ENCODE results near the gene FUS. TPM values are rescaled to one million over a fixed set of nuclear protein-coding genes. Genes with fewer than 3 reads are reported as not detected.
"Not testable (repeated sequence)": the region's sequence is repeated elsewhere in the genome, so short reads cannot be mapped to it uniquely, and the experiment has no call there.

FUS gene
- total and polyA plus RNA-seq, 4 experiments from 2014 or later = 88.1 to 536 (median 332) TPM

GRCh38 chr16:31149894-31150890 lies 29.7 kb upstream of the FUS start, which contains the start of gene PRSS36:
Gene PRSS36 (minus strand): TSS chr16:31150066. CDS start chr16:31150035, 31 bp downstream.
- peaks cover 2% of the 10 kb centered on the region in 2 donors for H3K27me3 Mint-ChIP-seq
- ChIA-PET POLR2A (ENCODE audit: partially characterized antibody) (interaction anchor here (0.7 kb wide), 1 partner anchor 30 kb away, joined by 3 read pairs; the partner anchor contains the start of gene FUS), CTCF (ENCODE audit: partially characterized antibody) (interaction anchor here (1.0 kb wide), 1 partner anchor 166 kb away, joined by 3 read pairs; no protein-coding TSS in a partner anchor)
- H3K9me3 Mint-ChIP-seq = no peaks in the 10 kb centered on the region
- Histone ChIP-seq H3K36me3 (ENCODE audit: insufficient read depth, low read length) (no peaks in the 10 kb centered on the region), H3K4me3 (ENCODE audit: low read length in 2 of 2) (no peak within 1 kb of the TSS), H3K9me3 (ENCODE audit: control insufficient read depth in 1 of 2, low read length in 2 of 2) (no peaks in the 10 kb centered on the region), H3K27ac (ENCODE audit: low read depth, low read length) (no peak within 1 kb of the TSS), H3K27me3 (ENCODE audit: insufficient read depth, low read length) (no peaks in the 10 kb centered on the region), H3K4me1 (ENCODE audit: insufficient read depth, low read length) (no peaks in the 10 kb centered on the region)
- H3K27ac Mint-ChIP-seq = peak within 1 kb of the TSS in 1 of 7 donors; percentile 15
- H3K4me1 Mint-ChIP-seq = no peaks in the 10 kb centered on the region
- intact Hi-C loops (cut with micrococcal nuclease) = no loop called here
- H3K4me3 Mint-ChIP-seq = no peak within 1 kb of the TSS
- no peaks in the 10 kb centered on the region for H3K36me3 Mint-ChIP-seq
- DNase-seq = no peak

GRCh38 chr16:31150976-31151375 lies 29.0 kb upstream of the FUS start:
- peak overlapping the region in 1 of 7 donors; percentile 37 for H3K27ac Mint-ChIP-seq
- H3K36me3 Mint-ChIP-seq; POLR2A ChIA-PET (ENCODE audit: partially characterized antibody); H3K4me1 Mint-ChIP-seq; H3K27me3 ChIP-seq (ENCODE audit: insufficient read depth, low read length); H3K4me3 ChIP-seq (ENCODE audit: low read length in 2 of 2); intact Hi-C loops (cut with micrococcal nuclease); H3K4me1 ChIP-seq (ENCODE audit: insufficient read depth, low read length); H3K27me3 Mint-ChIP-seq; H3K9me3 Mint-ChIP-seq; H3K9me3 ChIP-seq (ENCODE audit: control insufficient read depth in 1 of 2, low read length in 2 of 2); H3K27ac ChIP-seq (ENCODE audit: low read depth, low read length); H3K4me3 Mint-ChIP-seq; H3K36me3 ChIP-seq (ENCODE audit: insufficient read depth, low read length); DNase-seq: not testable (repeated sequence)
- CTCF ChIA-PET (ENCODE audit: partially characterized antibody) = interaction anchor here (1.0 kb wide), 1 partner anchor 167 kb away, joined by 3 read pairs; no protein-coding TSS in a partner anchor

GRCh38 chr16:31157136-31157535 lies 22.8 kb upstream of the FUS start:
- H3K4me3 Mint-ChIP-seq = peak overlapping the region in 2 of 8 donors; percentile 8 to 43

GRCh38 chr16:31167315-31167714 lies 12.6 kb upstream of the FUS start:
- no peak for DNase-seq
- ChIA-PET POLR2A (ENCODE audit: partially characterized antibody) (interaction anchor here (0.8 kb wide), 1 partner anchor 10 kb away, joined by 3 read pairs; no protein-coding TSS in a partner anchor), CTCF (ENCODE audit: partially characterized antibody) (interaction anchor here (1.1 kb wide), 1 partner anchor 9 kb away, joined by 3 read pairs; no protein-coding TSS in a partner anchor)
- Histone ChIP-seq H3K27ac (ENCODE audit: low read depth, low read length) (no peak overlapping the region), H3K27me3 (ENCODE audit: insufficient read depth, low read length) (no peaks in the 10 kb centered on the region), H3K36me3 (ENCODE audit: insufficient read depth, low read length) (no peaks in the 10 kb centered on the region), H3K4me3 (ENCODE audit: low read length in 2 of 2) (no peak overlapping the region), H3K9me3 (ENCODE audit: control insufficient read depth in 1 of 2, low read length in 2 of 2) (no peaks in the 10 kb centered on the region), H3K4me1 (ENCODE audit: insufficient read depth, low read length) (no peaks in the 10 kb centered on the region)
- Mint-ChIP-seq H3K36me3 (no peaks in the 10 kb centered on the region), H3K27ac (no peak overlapping the region), H3K4me3 (no peak overlapping the region), H3K4me1 (no peaks in the 10 kb centered on the region), H3K9me3 (no peaks in the 10 kb centered on the region), H3K27me3 (no peaks in the 10 kb centered on the region)
- intact Hi-C loops (cut with micrococcal nuclease) = no loop called here

More at GRCh38 chr16:31157136-31157535, 22.8 kb upstream of the FUS start:
- H3K27ac ChIP-seq (ENCODE audit: low read depth, low read length) = no peak overlapping the region
- H3K9me3 Mint-ChIP-seq = no peaks in the 10 kb centered on the region
- peaks cover 0 to 2% of the 10 kb centered on the region in 2 donors for H3K27me3 Mint-ChIP-seq
- intact Hi-C loops (cut with micrococcal nuclease) = loop anchor here (5.0 kb wide), 1 partner anchor 710 kb away; no protein-coding TSS in a partner anchor
- ChIA-PET POLR2A (ENCODE audit: partially characterized antibody) (interaction anchor here (0.7 to 2.7 kb wide), 2 partner anchors 15 to 150 kb away, joined by 3 to 8 read pairs; no protein-coding TSS in a partner anchor), CTCF (ENCODE audit: partially characterized antibody) (interaction anchor here (1.5 to 7.6 kb wide), 2 partner anchors 11 to 14 kb away, joined by 3 to 35 read pairs; no protein-coding TSS in a partner anchor)
- peak overlapping the region in 2 of 7 donors; percentile 31 to 55 for H3K27ac Mint-ChIP-seq
- peaks cover 0 to 8% (median 3%) of the 10 kb centered on the region in 4 donors for H3K4me1 Mint-ChIP-seq
- H3K4me3 ChIP-seq (ENCODE audit: low read length in 2 of 2) = no peak overlapping the region
- H3K9me3 ChIP-seq (ENCODE audit: control insufficient read depth in 1 of 2, low read length in 2 of 2) = no peaks in the 10 kb centered on the region
- no peaks in the 10 kb centered on the region for H3K36me3 Mint-ChIP-seq
- no peak for DNase-seq
- H3K36me3 ChIP-seq (ENCODE audit: insufficient read depth, low read length) = no peaks in the 10 kb centered on the region
- no peaks in the 10 kb centered on the region for H3K27me3 ChIP-seq (ENCODE audit: insufficient read depth, low read length)
- no peaks in the 10 kb centered on the region for H3K4me1 ChIP-seq (ENCODE audit: insufficient read depth, low read length)

GRCh38 chr16:31168848-31169247 lies 11.1 kb upstream of the FUS start:
- no peak overlapping the region for H3K27ac Mint-ChIP-seq

GRCh38 chr16:31170048-31170447 lies 9.9 kb upstream of the FUS start:
- CTCF ChIA-PET (ENCODE audit: partially characterized antibody); H3K4me3 ChIP-seq (ENCODE audit: low read length in 2 of 2); H3K9me3 ChIP-seq (ENCODE audit: control insufficient read depth in 1 of 2, low read length in 2 of 2); H3K4me1 ChIP-seq (ENCODE audit: insufficient read depth, low read length); intact Hi-C loops (cut with micrococcal nuclease); POLR2A ChIA-PET (ENCODE audit: partially characterized antibody); H3K4me1 Mint-ChIP-seq; H3K36me3 Mint-ChIP-seq; H3K27me3 ChIP-seq (ENCODE audit: insufficient read depth, low read length); H3K27me3 Mint-ChIP-seq; DNase-seq; H3K36me3 ChIP-seq (ENCODE audit: insufficient read depth, low read length); H3K4me3 Mint-ChIP-seq; H3K27ac ChIP-seq (ENCODE audit: low read depth, low read length); H3K9me3 Mint-ChIP-seq: not testable (repeated sequence)
- H3K27ac Mint-ChIP-seq = peak overlapping the region in 1 of 7 donors; percentile 25

More at GRCh38 chr16:31168848-31169247, 11.1 kb upstream of the FUS start:
- ChIA-PET POLR2A (ENCODE audit: partially characterized antibody) (interaction anchor here (1.2 kb wide), 1 partner anchor 11 kb away, joined by 4 read pairs; the partner anchor contains the start of gene FUS), CTCF (ENCODE audit: partially characterized antibody) (no interaction called here)
- Mint-ChIP-seq H3K4me3 (no peak overlapping the region), H3K36me3 (no peaks in the 10 kb centered on the region), H3K27me3 (no peaks in the 10 kb centered on the region), H3K9me3 (no peaks in the 10 kb centered on the region), H3K4me1 (no peaks in the 10 kb centered on the region)
- Histone ChIP-seq H3K27me3 (ENCODE audit: insufficient read depth, low read length) (no peaks in the 10 kb centered on the region), H3K4me1 (ENCODE audit: insufficient read depth, low read length) (no peaks in the 10 kb centered on the region), H3K9me3 (ENCODE audit: control insufficient read depth in 1 of 2, low read length in 2 of 2) (no peaks in the 10 kb centered on the region), H3K27ac (ENCODE audit: low read depth, low read length) (no peak overlapping the region), H3K36me3 (ENCODE audit: insufficient read depth, low read length) (no peaks in the 10 kb centered on the region), H3K4me3 (ENCODE audit: low read length in 2 of 2) (no peak overlapping the region)
- intact Hi-C loops (cut with micrococcal nuclease) = no loop called here
- no peak for DNase-seq

- Mint-ChIP-seq H3K9me3 (peaks cover 0 to 11% (median 0%) of the 10 kb centered on the region in 8 donors), H3K27ac (peak overlapping the region; percentile 76 to 99 (median 87)), H3K4me3 (peak overlapping the region; percentile 73 to 90 (median 85)), H3K36me3 (peaks cover 7 to 27% of the 10 kb centered on the region in 2 donors), H3K27me3 (no peaks in the 10 kb centered on the region), H3K4me1 (peaks cover 21 to 50% (median 31%) of the 10 kb centered on the region in 4 donors)
- H3K4me1 ChIP-seq (ENCODE audit: insufficient read depth, low read length) = peaks cover 40% of the 10 kb centered on the region
- ChIA-PET CTCF (ENCODE audit: partially characterized antibody) (interaction anchor here (1.0 to 2.5 kb wide), 8 partner anchors 17 to 283 kb away, joined by 3 to 32 read pairs (median 6); partner anchors contain the start of gene PYCARD), POLR2A (ENCODE audit: partially characterized antibody) (interaction anchor here (0.6 to 6.1 kb wide), 13 partner anchors 9 to 692 kb away, joined by 3 to 195 read pairs (median 4); partner anchors contain the start of genes FBRS, KAT8, PYCARD and ZNF646)
- H3K36me3 ChIP-seq (ENCODE audit: insufficient read depth, low read length) = peaks cover 4% of the 10 kb centered on the region
- H3K4me3 ChIP-seq (ENCODE audit: low read length in 2 of 2) = peak overlapping the region; percentile 35 to 39
- DNase-seq = peak; percentile 59 to 80 (median 64)
- no peaks in the 10 kb centered on the region for H3K27me3 ChIP-seq (ENCODE audit: insufficient read depth, low read length)
- H3K27ac ChIP-seq (ENCODE audit: low read depth, low read length) = peak overlapping the region; percentile 26
- H3K9me3 ChIP-seq (ENCODE audit: control insufficient read depth in 1 of 2, low read length in 2 of 2) = no peaks in the 10 kb centered on the region
- intact Hi-C loops (cut with micrococcal nuclease) = loop anchor here (5.0 kb wide), 1 partner anchor 85 kb away; the partner anchor contains the start of gene VKORC1
Measured at GRCh38 chr16:31177136-31177535, 2.8 kb upstream of the FUS start.
